PC-3 (cell line): ENCODE measurements around the gene SSR2. TPM values are rescaled to one million over a fixed set of nuclear protein-coding genes. Genes with fewer than 3 reads are reported as not detected.

Experiments
- ATAC-seq: fragments of 200-7000 bp; cut with Tn5 transposase; 2 replicates; pipeline ENCODE4 v1.9.1; 2020; ENCODE audit warnings: mild to moderate bottlenecking, moderate library complexity
- BruUV-seq: library from RNA; stranded (reverse); fragments of 400-500 nt; replicated peaks from 2 replicates; lab custom pipeline; 2021; lab: Mats Ljungman, UMichigan
- CTCF ChIA-PET: fragments of 300-600 bp; sonication (Branson Sonifier 250); formaldehyde crosslinking; loops from one replicate; lab custom pipeline; 2022; ENCODE audit warnings: antibody characterized with exemption; lab: Charles Lee
- POLR2A ChIA-PET: fragments of 300-600 bp; sonication (Branson Sonifier 250); formaldehyde crosslinking; loops from one replicate; lab custom pipeline; 2022; ENCODE audit warnings: antibody characterized with exemption; ENCODE audit not compliant: unreplicated experiment; lab: Charles Lee
- DNase-seq: peaks from one replicate; pipeline ENCODE4 v3.0.0-alpha.2; 2015
- H2AFZ ChIP-seq: fragments of 300-600 bp; sonication (generic); 2 replicates; pipeline ENCODE4 v1.6.0; 2016; ENCODE audit warnings: antibody characterized with exemption, low read length
- H3F3A ChIP-seq: fragments of 300-600 bp; sonication (generic); one replicate; pipeline ENCODE4 v1.6.0; 2017; ENCODE audit warnings: antibody characterized with exemption, low read length, control low read depth, mild to moderate bottlenecking; ENCODE audit not compliant: unreplicated experiment
- H3K27ac ChIP-seq: fragments of 300-600 bp; sonication (generic); 2 replicates; pipeline ENCODE4 v1.5.1; 2016; ENCODE audit warnings: mild to moderate bottlenecking, low read length
- H3K27me3 ChIP-seq: fragments of 300-600 bp; sonication (generic); 2 replicates; pipeline ENCODE4 v1.6.1; 2016; ENCODE audit warnings: low read length, mixed read lengths
- H3K36me3 ChIP-seq: fragments of 300-600 bp; sonication (generic); 2 replicates; pipeline ENCODE4 v1.6.1; 2016; ENCODE audit warnings: low read depth, mixed run types, low read length, mixed read lengths
- H3K4me1 ChIP-seq: fragments of 300-600 bp; sonication (generic); 2 replicates; pipeline ENCODE4 v1.5.1; 2016; ENCODE audit warnings: low read length; ENCODE audit not compliant: insufficient read depth
- H3K4me2 ChIP-seq: fragments of 300-600 bp; sonication (generic); 2 replicates; pipeline ENCODE4 v1.6.0; 2016; ENCODE audit warnings: low read length
- H3K4me3 ChIP-seq: fragments of 300-600 bp; sonication (generic); 2 replicates; pipeline ENCODE4 v1.5.1; 2016; ENCODE audit warnings: mild to moderate bottlenecking, low read length, mixed read lengths
- H3K79me2 ChIP-seq: fragments of 300-600 bp; sonication (generic); 2 replicates; pipeline ENCODE4 v1.6.1; 2017; ENCODE audit warnings: low read length, mixed read lengths
- H3K9ac ChIP-seq: fragments of 300-600 bp; sonication (generic); 2 replicates; pipeline ENCODE4 v1.6.0; 2016; ENCODE audit warnings: mild to moderate bottlenecking, low read length
- H3K9me2 ChIP-seq: fragments of 300-600 bp; sonication (generic); replicated peaks from 2 replicates; pipeline ENCODE4 v1.6.1; 2016; ENCODE audit warnings: mixed run types, low read length, mixed read lengths
- H3K9me3 ChIP-seq: fragments of 300-600 bp; sonication (generic); 2 replicates; pipeline ENCODE4 v1.6.1; 2016; ENCODE audit warnings: low read length, mixed read lengths
- H4K20me1 ChIP-seq: fragments of 300-600 bp; sonication (generic); 2 replicates; pipeline ENCODE4 v1.6.1; 2016; ENCODE audit warnings: low read length, mixed read lengths
- CTCF ChIP-seq: fragments of 300-600 bp; sonication (generic); conservative IDR thresholded peaks from 2 replicates; pipeline ENCODE4 v1.5.1; 2017; ENCODE audit warnings: antibody characterized with exemption, low read depth, mild to moderate bottlenecking, low read length
- EZH2 ChIP-seq: fragments of 300-600 bp; sonication (generic); IDR thresholded peaks from one replicate; pipeline ENCODE4 v1.6.1; 2017; ENCODE audit warnings: antibody characterized with exemption, mild to moderate bottlenecking, low read length; ENCODE audit not compliant: unreplicated experiment
- EZH2phosphoT487 ChIP-seq: fragments of 300-600 bp; sonication (generic); IDR thresholded peaks from 2 replicates; pipeline ENCODE4 v1.6.1; 2018; ENCODE audit warnings: mild to moderate bottlenecking, antibody characterized with exemption, low read length, borderline replicate concordance
- intact Hi-C: fragments of 100-400 bp; cut with micrococcal nuclease; formaldehyde crosslinking; loops from 2 replicates; pipeline ENCODE4 v1.9.0; 2023
- total RNA-seq: library from RNA; depleted of rRNA; stranded (reverse); fragments of >200 nt; gene quantifications from 2 replicates; pipeline ENCODE4 v1.2.3, GENCODE V29; 2014; rRNA removed

The SSR2 gene
- total RNA-seq, 1 experiment from 2014 or later = 293 TPM

GRCh38 chr1:155961937-155962336 is 58.8 kb downstream of the SSR2 start:
- ATAC-seq = peak; percentile 98
- DNase-seq = peak; percentile 100
- Histone ChIP-seq H3K9me2 (no peaks in the 10 kb centered on the region), H2AFZ (no peak overlapping the region), H3K4me3 (0 out of 2 replicates have a peak overlapping the region, but pooled peaks have one; percentile 5), H3K79me2 (peaks cover 17% of the 10 kb centered on the region), H3K9me3 (no peaks in the 10 kb centered on the region), H3K4me2 (peak overlapping the region; percentile 62), H3K27ac (peak overlapping the region; percentile 93), H3K27me3 (no peaks in the 10 kb centered on the region), H3K9ac (peak overlapping the region; percentile 79), H4K20me1 (no peaks in the 10 kb centered on the region), H3K4me1 (peaks cover 32% of the 10 kb centered on the region), H3K36me3 (peaks cover 62% of the 10 kb centered on the region), H3F3A (no peaks in the 10 kb centered on the region)
- intact Hi-C loops = loop anchor here (1.0 kb wide), 2 partner anchors 21 to 24 kb away; no protein-coding TSS in a partner anchor
- TF ChIP-seq EZH2phosphoT487 = no peak
- TF ChIP-seq EZH2 = no peak
- TF ChIP-seq CTCF = peak; percentile 52
- ChIA-PET CTCF (interaction anchor here (0.9 to 1.0 kb wide), 3 partner anchors 14 to 24 kb away, joined by 4 to 8 read pairs (median 5); partner anchors contain the start of gene ARHGEF2), POLR2A (interaction anchor here (0.5 to 1.0 kb wide), 3 partner anchors 16 to 232 kb away, joined by 3 to 8 read pairs (median 3); partner anchors contain the start of gene SLC25A44)
- no TSS peak for BruUV-seq

DNA sequence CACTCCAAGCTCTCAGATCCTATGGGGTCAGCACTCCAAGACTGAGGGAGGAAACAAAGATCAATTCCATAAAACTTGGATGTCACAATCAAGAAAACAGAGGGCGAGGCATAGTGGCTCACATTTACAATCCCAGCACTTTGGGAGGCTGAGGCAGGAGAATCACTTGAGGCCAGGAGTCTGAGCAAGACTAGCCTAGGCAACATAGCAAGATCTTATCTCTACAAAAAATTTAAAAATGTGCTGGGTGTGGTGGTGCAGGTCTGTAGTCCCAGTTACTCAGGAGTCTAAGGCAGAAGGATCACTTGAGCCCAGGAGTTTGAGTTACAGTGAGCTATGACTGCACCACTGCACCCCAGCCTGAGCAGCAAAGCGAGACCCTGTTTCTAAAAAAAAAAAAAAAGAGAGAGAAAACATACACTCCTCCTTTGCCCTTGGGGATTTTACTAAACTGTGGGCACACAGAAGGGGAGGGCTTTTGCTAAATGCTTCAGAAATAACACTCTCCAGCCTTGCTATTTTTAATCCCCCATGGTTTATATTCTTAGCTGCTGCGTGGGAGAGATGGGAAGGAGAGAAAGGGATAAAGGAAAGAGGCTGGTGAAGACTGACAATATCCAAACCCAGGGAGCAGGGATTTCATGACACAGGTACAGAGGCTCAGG is 60.5 kb downstream of the SSR2 start:
- CTCF ChIA-PET = no interaction called here
- DNase-seq (peak; percentile 22), ATAC-seq (no peak)
- Histone ChIP-seq H3K27ac (peak overlapping the region; percentile 93), H3K36me3 (peaks cover 51% of the 10 kb centered on the region), H3K9ac (peak overlapping the region; percentile 79), H4K20me1 (no peaks in the 10 kb centered on the region), H3K4me1 (peaks cover 32% of the 10 kb centered on the region), H3F3A (no peaks in the 10 kb centered on the region), H3K9me3 (no peaks in the 10 kb centered on the region), H3K27me3 (no peaks in the 10 kb centered on the region), H2AFZ (no peak overlapping the region), H3K9me2 (no peaks in the 10 kb centered on the region), H3K4me2 (peak overlapping the region; percentile 4), H3K79me2 (peaks cover 17% of the 10 kb centered on the region), H3K4me3 (no peak overlapping the region)
- TF ChIP-seq EZH2phosphoT487 (no peak), EZH2 (no peak), CTCF (no peak)
- BruUV-seq = no TSS peak
- POLR2A ChIA-PET = interaction anchor here (0.6 kb wide), 1 partner anchor 16 kb away, joined by 4 read pairs; no protein-coding TSS in a partner anchor
- intact Hi-C loops = no loop called here

Other genes with a start within 250 kb of the SSR2 start
- 31.2 and 43.9 TPM in 2 replicates for gene GON4L, start 163.7 kb downstream of the SSR2 start, total RNA-seq
- gene SYT11, start 161.4 kb downstream of the SSR2 start, total RNA-seq = 0.29 and 0.44 TPM in 2 replicates
- gene RIT1, start 109.6 kb downstream of the SSR2 start, total RNA-seq = 14.7 and 18.8 TPM in 2 replicates
- 63.4 and 64.4 TPM in 2 replicates for gene KHDC4, start 86.5 kb downstream of the SSR2 start, total RNA-seq
- gene RXFP4, start 79.3 kb downstream of the SSR2 start, total RNA-seq = not detected in 2 replicates
- 65.9 and 70.8 TPM in 2 replicates for gene ARHGEF2, start 42.4 kb downstream of the SSR2 start, total RNA-seq
- gene UBQLN4, start 32.8 kb upstream of the SSR2 start, total RNA-seq = 45.4 and 62.9 TPM in 2 replicates
- 130 TPM in 2 replicates for gene LAMTOR2, start 33.8 kb upstream of the SSR2 start, total RNA-seq
- gene RAB25, start 40.2 kb upstream of the SSR2 start, total RNA-seq = 18.1 and 18.5 TPM in 2 replicates
- gene MEX3A, start 61.5 kb upstream of the SSR2 start, total RNA-seq = 12.9 and 14.7 TPM in 2 replicates
- 864 and 1,095 TPM in 2 replicates for gene LMNA, start 93.8 kb upstream of the SSR2 start, total RNA-seq
- gene SEMA4A, start 132.6 kb upstream of the SSR2 start, total RNA-seq = 5.8 and 13.1 TPM in 2 replicates
- gene SLC25A44, start 173.2 kb upstream of the SSR2 start, total RNA-seq = 28.1 and 33.1 TPM in 2 replicates
- gene PMF1, start 192.1 kb upstream of the SSR2 start, total RNA-seq = 131 and 163 TPM in 2 replicates
- 0.35 and 2.5 TPM in 2 replicates for gene BGLAP, start 221.2 kb upstream of the SSR2 start, total RNA-seq
- gene PAQR6, start 227.1 kb upstream of the SSR2 start, total RNA-seq = 6.6 and 7.2 TPM in 2 replicates